ENCODE results near the gene ZNF330.

DNA sequence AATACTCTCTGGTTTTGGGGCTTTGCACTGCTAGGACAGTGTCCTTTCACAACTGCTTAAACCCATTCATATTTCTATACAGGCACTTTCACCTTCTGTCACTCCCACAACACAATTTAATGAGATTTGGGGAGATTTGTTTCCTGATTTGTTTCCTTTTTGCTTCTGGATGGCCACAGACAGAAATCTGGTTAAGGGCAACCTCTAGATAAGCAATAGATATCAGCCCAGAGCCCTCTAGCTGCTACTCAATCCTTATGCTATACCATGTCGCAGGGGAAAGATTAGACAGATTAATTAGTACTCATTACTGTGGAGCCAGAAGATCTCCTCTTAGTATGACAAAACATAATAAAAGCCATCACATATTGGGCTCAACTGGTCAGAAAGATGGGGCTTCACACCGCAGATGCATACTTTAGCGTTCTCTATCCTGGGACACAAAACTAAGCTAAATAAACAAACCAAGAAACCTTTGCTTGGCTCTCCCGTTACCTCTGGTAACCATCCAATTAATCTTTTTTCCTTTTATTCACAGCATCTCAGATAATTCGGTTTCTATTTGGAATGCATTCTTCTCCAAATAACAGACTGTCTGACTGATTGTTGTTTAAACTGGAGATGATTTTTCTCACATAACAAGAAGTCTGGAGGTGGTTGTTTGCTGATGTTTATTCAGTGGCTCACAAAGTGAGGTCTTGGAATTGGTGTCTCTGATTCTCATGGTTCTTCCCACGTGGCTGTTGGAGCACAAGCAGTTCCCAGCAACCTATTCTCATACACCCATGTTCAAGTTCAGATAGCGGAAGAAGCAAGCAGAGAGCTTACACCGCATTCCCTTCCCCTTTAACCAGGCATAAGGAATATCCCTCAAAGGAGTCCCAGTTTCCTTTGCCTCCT, 41.0 kb upstream of the ZNF330 start:
- TF ChIP-seq, protein P1, sequence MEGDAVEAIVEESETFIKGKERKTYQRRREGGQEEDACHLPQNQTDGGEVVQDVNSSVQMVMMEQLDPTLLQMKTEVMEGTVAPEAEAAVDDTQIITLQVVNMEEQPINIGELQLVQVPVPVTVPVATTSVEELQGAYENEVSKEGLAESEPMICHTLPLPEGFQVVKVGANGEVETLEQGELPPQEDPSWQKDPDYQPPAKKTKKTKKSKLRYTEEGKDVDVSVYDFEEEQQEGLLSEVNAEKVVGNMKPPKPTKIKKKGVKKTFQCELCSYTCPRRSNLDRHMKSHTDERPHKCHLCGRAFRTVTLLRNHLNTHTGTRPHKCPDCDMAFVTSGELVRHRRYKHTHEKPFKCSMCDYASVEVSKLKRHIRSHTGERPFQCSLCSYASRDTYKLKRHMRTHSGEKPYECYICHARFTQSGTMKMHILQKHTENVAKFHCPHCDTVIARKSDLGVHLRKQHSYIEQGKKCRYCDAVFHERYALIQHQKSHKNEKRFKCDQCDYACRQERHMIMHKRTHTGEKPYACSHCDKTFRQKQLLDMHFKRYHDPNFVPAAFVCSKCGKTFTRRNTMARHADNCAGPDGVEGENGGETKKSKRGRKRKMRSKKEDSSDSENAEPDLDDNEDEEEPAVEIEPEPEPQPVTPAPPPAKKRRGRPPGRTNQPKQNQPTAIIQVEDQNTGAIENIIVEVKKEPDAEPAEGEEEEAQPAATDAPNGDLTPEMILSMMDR (IDR thresholded peaks at IDR 0.05) = no peak
- no peak for TF ChIP-seq POLR2A (IDR thresholded peaks at IDR 0.05)
- no peak for TF ChIP-seq POLR2AphosphoS5 (IDR thresholded peaks at IDR 0.05)
